Spinal cord (tissue), 10 donors: ENCODE data around the gene COMMD10. TPM values are rescaled to one million over a fixed set of nuclear protein-coding genes. Genes with fewer than 3 reads are reported as not detected.
A peak's percentile ranks its signal among the peaks of the same experiment; 100 is the strongest.

Source experiments
- DNase-seq, 6 donors: peaks; one replicate each; pipeline versions ENCODE4 v3.0.0 to v3.0.0-alpha.2; 2013 to 2015; ENCODE audit warnings: low spot score in 6 of 6, low read depth in 4 of 6
- H3K27ac ChIP-seq: one replicate; pipeline ENCODE4 v1.5.1; 2013; ENCODE audit warnings: low read depth, low read length, control low read depth
- H3K27me3 ChIP-seq: one replicate; pipeline ENCODE4 v1.6.1; 2013; ENCODE audit warnings: low read length; ENCODE audit not compliant: control insufficient read depth, insufficient read depth
- H3K36me3 ChIP-seq: one replicate; pipeline ENCODE4 v1.6.1; 2013; ENCODE audit warnings: low read length; ENCODE audit not compliant: control insufficient read depth, insufficient read depth
- H3K4me1 ChIP-seq: one replicate; pipeline ENCODE4 v1.6.1; 2013; ENCODE audit warnings: low read length; ENCODE audit not compliant: control insufficient read depth, insufficient read depth
- H3K4me3 ChIP-seq: one replicate; pipeline ENCODE4 v1.5.1; 2013; ENCODE audit warnings: low read depth, low read length, control low read depth
- H3K9me3 ChIP-seq: one replicate; pipeline ENCODE4 v1.6.1; 2013; ENCODE audit warnings: low read length; ENCODE audit not compliant: control insufficient read depth, insufficient read depth
- WGBS: methylation state at CpG from one replicate; pipeline ENCODE4 v1.1.5; 2013; ENCODE audit warnings: missing lambda C conversion rate; ENCODE audit not compliant: insufficient coverage; 5-methylcytosine and 5-hydroxymethylcytosine counted together
- polyA plus RNA-seq, 2 donors: library from polyadenylated mRNA; unstranded; fragments of 120-200 nt; gene quantifications; one replicate each; pipeline ENCODE4 v1.2.1, GENCODE V29; 2013; ENCODE audit not compliant: insufficient read length in 2 of 2
- total RNA-seq, 2 donors: library from RNA; depleted of rRNA in 1 of 2; stranded (reverse); fragments of 120-200 nt in 1 of 2; fragments of >200 nt in 1 of 2; gene quantifications; one replicate each; pipeline versions ENCODE4 v1.2.3 to v1.2.4, GENCODE V29; 2013 to 2014
- donor health status: healthy.

Gene COMMD10
- total and polyA plus RNA-seq, 4 donors: 30.0 to 63.3 (median 37.6) TPM

DNA sequence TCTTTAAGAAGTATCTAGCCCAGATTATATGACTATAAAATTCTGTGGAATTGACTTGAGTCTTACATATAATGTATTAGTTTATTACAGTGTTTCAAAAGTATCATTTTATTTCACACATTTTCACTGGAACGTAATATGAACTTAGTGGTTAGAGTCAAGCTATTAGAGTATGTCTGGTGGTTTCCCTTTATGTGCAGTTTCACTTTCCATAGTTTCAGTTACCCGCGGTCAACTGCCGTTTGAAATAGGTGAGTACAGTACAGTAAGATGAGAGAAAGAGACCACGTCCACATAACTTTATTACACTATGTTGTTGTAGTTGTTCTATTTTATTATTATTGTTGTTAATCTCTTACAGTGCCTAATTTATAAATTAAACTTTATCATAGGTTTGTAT is 50.5 kb downstream of the COMMD10 start:
- H3K9me3 ChIP-seq: no peaks in the 10 kb centered on the region
- no peaks in the 10 kb centered on the region for H3K36me3 ChIP-seq
- H3K4me3 ChIP-seq: no peak overlapping the region
- no peak for DNase-seq
- H3K4me1 ChIP-seq: no peaks in the 10 kb centered on the region
- H3K27me3 ChIP-seq: no peaks in the 10 kb centered on the region
- H3K27ac ChIP-seq: no peak overlapping the region
- WGBS: no CpG with 5 or more reads among the region's 5 CpGs

DNA sequence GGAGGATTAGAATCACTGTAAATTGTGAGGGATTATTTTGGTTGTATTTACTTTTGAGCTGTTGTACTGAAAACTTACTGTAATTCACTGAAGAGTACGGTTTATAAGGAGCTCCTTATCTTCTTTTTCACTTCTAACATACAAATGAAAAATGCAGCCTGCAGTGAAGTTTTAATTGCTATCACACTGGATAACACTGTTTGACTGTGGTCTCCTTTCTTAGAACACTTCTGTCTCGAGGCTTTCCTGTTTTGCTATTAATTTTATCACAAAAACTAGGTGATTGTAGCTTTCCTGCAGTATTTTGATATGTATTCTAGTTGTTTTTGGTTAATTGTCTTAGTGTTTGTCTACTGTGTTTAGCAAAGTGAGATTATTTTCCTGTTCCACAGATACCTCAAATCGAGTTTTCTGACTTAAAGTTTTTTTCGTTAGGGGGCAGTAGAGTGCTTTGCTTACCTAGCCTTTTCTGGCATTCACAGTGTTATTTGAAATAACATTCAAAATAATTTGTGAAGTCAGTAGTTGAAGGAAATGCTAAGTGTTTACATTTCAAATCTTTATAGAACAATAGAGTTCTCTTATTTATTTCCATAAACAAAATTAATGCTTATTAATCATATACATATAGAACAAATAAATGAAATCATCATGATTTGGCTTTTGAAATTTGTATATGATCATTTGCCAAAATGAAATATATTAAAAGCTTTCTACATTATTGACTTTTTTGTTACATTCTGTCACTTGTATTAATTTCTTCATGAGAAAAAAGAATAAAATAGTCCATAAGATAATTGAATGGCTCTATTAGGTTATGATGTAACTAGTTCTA is 52.9 kb downstream of the COMMD10 start:
- Histone ChIP-seq H3K27me3 (no peaks in the 10 kb centered on the region), H3K9me3 (no peaks in the 10 kb centered on the region), H3K36me3 (no peaks in the 10 kb centered on the region), H3K27ac (no peak overlapping the region), H3K4me3 (no peak overlapping the region), H3K4me1 (no peaks in the 10 kb centered on the region)
- peak; percentile 56 to 95 (median 75) for DNase-seq
- WGBS: no CpG with 5 or more reads among the region's 4 CpGs

DNA sequence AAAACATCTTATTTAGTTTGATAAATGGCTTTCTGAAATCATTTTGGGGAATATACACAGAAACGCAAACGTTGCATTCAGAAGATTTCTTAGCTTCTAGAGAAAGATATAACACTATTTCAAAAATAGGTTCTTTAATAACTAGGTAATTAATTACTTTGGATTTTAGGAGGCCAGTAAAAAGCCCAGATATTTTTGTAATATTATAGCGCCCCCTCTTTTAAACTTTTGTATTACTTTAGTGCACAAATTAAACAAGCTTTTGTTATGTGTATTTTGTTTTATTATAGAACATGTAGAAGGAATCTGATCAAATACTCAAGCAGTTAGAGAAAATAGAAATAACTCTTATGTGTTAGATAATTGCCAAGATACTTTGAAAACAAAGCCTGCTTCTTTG is 57.7 kb downstream of the COMMD10 start:
- Histone ChIP-seq H3K27me3 (no peaks in the 10 kb centered on the region), H3K9me3 (no peaks in the 10 kb centered on the region), H3K36me3 (no peaks in the 10 kb centered on the region), H3K27ac (no peak overlapping the region), H3K4me1 (no peaks in the 10 kb centered on the region), H3K4me3 (no peak overlapping the region)
- WGBS: no CpG with 5 or more reads among the region's 3 CpGs
- DNase-seq: no peak

DNA sequence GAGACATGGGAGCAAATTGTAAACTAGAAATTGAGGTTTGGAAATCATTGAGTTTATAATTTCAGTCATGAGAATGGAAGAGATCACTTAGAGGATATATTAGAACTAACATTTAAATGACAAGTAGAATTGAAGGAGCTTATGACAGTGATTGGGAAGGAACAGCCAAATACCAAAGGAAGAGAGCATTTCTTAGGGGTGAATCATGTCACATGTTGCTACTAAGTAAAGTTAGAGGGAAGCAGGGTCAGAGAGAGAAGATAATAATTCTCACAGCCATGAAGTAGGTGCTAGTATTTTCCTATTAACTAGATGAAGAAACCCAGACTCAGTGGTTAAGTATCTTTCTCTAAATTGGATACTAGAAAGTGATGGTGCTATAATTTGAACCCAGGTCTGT is 59.3 kb downstream of the COMMD10 start:
- Histone ChIP-seq H3K9me3 (peaks cover 1% of the 10 kb centered on the region), H3K27me3 (no peaks in the 10 kb centered on the region), H3K27ac (no peak overlapping the region), H3K4me1 (no peaks in the 10 kb centered on the region), H3K36me3 (no peaks in the 10 kb centered on the region), H3K4me3 (no peak overlapping the region)
- no peak for DNase-seq

DNA sequence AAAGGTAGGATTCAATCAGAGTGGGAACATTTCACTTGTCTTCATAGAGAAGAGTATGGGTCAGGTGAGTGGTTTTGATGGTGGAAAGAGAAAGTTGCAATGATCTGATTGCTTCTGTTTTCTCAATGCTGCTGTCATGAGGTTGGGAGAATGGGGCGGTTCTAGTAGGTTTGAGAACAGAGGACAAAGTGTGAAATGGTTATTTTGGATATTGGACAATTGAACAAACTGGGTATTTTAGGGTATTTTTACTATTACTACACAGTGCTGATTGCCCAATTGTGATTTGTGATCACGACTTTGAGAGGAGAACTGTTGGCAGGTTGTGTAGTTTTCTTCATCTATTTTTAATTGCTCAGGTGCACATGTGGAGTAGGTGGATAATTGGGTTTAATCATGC is 60.2 kb downstream of the COMMD10 start:
- H3K4me1 ChIP-seq: no peaks in the 10 kb centered on the region
- DNase-seq: no peak
- H3K27me3 ChIP-seq: no peaks in the 10 kb centered on the region
- no CpG with 5 or more reads among the region's 2 CpGs for WGBS
- H3K4me3 ChIP-seq: no peak overlapping the region
- peaks cover 1% of the 10 kb centered on the region for H3K9me3 ChIP-seq
- no peaks in the 10 kb centered on the region for H3K36me3 ChIP-seq
- H3K27ac ChIP-seq: no peak overlapping the region

DNA sequence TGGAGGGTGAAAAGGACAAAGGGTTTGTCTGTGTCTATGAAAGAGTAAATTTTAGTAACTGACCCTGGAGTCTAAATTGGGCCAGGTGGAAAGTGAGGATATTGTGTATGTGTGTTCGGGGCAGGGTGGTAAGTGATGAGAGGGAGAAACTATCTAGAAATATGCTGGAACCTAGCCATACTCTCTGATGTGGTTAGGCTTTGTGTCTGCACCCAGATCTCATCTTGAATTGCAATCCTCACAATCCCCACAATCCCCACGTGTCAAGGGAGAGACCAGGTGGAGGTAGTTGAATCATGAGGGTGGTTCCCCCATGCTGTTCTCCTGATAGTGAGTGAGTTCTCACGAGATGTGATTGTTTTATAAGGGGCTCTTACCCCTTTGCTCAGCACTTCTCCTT is 60.6 kb downstream of the COMMD10 start:
- H3K4me3 ChIP-seq: no peak overlapping the region
- no peak overlapping the region for H3K27ac ChIP-seq
- H3K36me3 ChIP-seq: no peaks in the 10 kb centered on the region
- peaks cover 1% of the 10 kb centered on the region for H3K9me3 ChIP-seq
- no peaks in the 10 kb centered on the region for H3K27me3 ChIP-seq
- no peaks in the 10 kb centered on the region for H3K4me1 ChIP-seq
- no CpG with 5 or more reads among the region's 3 CpGs for whole genome bisulfite sequencing
- DNase-seq: no peak

DNA sequence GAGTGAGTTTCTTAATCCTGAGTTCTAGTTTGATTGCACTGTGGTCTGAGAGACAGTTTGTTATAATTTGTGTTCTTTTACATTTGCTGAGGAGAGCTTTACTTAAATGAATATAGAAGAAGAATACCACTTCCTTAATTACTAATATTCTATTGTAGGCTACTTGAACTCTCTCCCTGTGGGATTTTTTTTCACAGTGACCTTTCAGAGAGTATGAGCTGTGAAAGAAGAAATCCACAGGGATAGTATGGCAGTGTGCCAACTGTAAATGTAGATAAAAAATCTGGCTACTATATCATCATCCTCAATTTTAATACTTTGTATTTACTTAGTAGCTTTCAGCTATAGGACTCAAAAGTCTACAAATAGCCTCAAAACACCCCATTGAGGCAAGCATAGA is 67.3 kb downstream of the COMMD10 start:
- Histone ChIP-seq H3K4me1 (no peaks in the 10 kb centered on the region), H3K36me3 (no peaks in the 10 kb centered on the region), H3K27ac (no peak overlapping the region), H3K27me3 (no peaks in the 10 kb centered on the region), H3K9me3 (peaks cover 1% of the 10 kb centered on the region), H3K4me3 (no peak overlapping the region)
- DNase-seq: no peak

DNA sequence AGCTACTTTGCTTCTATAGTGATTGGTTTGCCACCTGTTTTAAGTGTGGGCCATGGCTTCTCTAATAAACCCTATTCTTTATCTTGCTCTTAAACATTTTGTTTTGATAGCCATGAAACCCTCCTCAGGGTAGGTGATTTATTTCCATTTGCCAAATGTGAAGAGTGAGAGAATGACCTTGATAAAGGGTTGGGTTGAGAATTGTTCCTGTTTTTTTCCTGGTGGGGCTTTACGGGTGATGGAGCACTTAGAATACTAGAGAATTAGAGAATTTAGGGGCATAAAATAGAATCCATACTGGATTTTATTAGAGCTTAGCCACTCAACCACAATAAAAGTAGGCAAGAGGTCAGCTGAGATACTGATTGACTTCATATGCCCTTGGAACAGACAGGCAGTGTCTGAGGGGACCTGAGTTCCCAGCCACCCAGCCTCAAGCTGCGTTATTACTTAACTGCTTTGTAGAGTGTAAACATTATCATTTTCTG is 68.9 kb downstream of the COMMD10 start:
- no peak overlapping the region for H3K27ac ChIP-seq
- H3K27me3 ChIP-seq: no peaks in the 10 kb centered on the region
- no peaks in the 10 kb centered on the region for H3K36me3 ChIP-seq
- no peaks in the 10 kb centered on the region for H3K9me3 ChIP-seq
- 100% methylated on average over 1 of the region's 2 CpGs for WGBS
- DNase-seq: no peak
- no peaks in the 10 kb centered on the region for H3K4me1 ChIP-seq
- no peak overlapping the region for H3K4me3 ChIP-seq

DNA sequence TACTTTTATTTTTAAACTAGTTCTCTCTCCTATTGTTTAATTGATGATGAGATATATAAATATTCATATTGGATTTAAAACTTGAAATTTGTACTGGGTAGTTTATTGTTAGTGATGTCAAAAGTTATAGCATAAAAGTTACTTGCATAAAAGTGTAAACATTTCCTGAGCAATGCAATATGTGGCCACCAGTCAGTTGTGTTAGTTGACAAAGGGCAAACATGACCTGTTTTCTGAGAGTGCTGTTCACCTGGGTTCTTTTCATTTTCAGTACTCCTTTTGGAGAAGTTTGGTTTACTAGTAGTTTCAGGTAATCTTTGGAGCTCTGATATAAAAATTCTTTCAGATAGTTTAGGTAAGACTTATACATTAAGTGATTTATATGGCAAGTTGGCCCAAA is 69.4 kb downstream of the COMMD10 start:
- no peak for DNase-seq

DNA sequence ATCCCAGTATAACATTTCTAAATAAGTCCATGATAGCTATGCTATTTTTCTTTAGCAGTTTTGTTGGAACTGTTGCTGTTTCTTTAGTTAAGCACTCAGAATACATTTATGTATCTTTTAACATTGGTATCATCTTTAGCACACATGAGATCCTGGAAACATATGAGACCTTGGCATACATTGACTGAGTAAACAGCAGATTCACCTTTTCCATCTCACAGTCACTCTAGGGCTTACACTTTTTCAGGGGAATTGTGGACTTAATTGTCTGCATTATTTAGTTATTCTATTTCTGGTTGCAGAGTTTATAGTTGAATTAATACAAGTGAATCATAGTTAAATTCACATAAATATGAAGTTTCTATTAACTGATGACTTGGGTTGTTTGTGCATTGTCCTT is 70.1 kb downstream of the COMMD10 start:
- Histone ChIP-seq H3K4me1 (no peaks in the 10 kb centered on the region), H3K36me3 (no peaks in the 10 kb centered on the region), H3K9me3 (no peaks in the 10 kb centered on the region), H3K4me3 (no peak overlapping the region), H3K27ac (no peak overlapping the region), H3K27me3 (no peaks in the 10 kb centered on the region)
- no peak for DNase-seq

More for the DNA sequence above, 69.4 kb downstream of the COMMD10 start:
- no peaks in the 10 kb centered on the region for H3K27me3 ChIP-seq
- H3K9me3 ChIP-seq: no peaks in the 10 kb centered on the region
- no peak overlapping the region for H3K27ac ChIP-seq
- H3K4me3 ChIP-seq: no peak overlapping the region
- no peaks in the 10 kb centered on the region for H3K4me1 ChIP-seq
- no peaks in the 10 kb centered on the region for H3K36me3 ChIP-seq
